Measurements from ENCODE around the gene PI16. TPM values are rescaled to one million over a fixed set of nuclear protein-coding genes. Genes with fewer than 3 reads are reported as not detected.

Gene PI16
- total and polyA plus RNA-seq, 2 experiments from 2014 or later: 0.50 TPM; not detected in 1

DNA sequence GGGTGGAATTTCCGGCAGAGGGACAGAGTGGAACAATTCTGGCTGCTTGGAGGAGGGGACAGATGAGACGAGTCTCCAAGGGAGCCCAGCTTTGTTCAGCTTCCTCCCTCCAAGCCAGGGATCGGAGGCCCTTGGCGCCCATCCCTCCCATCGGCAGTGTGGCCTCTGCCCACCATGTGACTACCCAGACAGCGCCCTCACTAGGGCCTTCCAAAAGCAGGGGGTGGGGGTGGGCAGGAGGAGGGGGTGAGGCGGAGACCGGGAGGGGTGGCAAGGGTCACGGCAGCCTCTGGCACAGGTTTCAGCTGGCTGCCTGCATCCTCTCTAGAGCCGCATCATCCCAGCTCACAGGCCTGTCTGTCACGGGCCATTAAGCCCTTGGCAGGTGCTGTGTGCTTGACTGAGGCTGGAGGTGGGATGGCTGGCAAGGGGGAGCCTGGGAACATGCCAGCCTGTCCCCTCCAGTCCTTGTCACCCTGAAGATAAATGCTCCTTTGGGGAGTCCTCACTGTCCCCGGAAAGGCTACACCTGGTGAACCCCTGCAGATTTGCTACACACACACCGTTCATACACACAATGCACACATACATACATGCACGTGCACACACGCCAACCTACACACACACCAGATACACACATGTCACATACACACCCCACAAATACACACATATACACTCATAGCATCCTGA is 44.7 kb downstream of the PI16 start (continued):
- TF ChIP-seq, protein P1, sequence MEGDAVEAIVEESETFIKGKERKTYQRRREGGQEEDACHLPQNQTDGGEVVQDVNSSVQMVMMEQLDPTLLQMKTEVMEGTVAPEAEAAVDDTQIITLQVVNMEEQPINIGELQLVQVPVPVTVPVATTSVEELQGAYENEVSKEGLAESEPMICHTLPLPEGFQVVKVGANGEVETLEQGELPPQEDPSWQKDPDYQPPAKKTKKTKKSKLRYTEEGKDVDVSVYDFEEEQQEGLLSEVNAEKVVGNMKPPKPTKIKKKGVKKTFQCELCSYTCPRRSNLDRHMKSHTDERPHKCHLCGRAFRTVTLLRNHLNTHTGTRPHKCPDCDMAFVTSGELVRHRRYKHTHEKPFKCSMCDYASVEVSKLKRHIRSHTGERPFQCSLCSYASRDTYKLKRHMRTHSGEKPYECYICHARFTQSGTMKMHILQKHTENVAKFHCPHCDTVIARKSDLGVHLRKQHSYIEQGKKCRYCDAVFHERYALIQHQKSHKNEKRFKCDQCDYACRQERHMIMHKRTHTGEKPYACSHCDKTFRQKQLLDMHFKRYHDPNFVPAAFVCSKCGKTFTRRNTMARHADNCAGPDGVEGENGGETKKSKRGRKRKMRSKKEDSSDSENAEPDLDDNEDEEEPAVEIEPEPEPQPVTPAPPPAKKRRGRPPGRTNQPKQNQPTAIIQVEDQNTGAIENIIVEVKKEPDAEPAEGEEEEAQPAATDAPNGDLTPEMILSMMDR (conservative IDR thresholded peaks at IDR 0.05; ENCODE audit: low read depth in 2 of 2): no peak; a peak in 1 of 4 replicates
- TF ChIP-seq NANOG (IDR thresholded peaks at IDR 0.05; ENCODE audit: borderline replicate concordance) (no peak), EZH2 (IDR thresholded peaks at IDR 0.05; ENCODE audit: low read depth, unreplicated experiment) (no peak), EZH2phosphoT487 (IDR thresholded peaks at IDR 0.05; ENCODE audit: unreplicated experiment) (no peak), ZNF114 (CRISPR knock-in tag; IDR thresholded peaks at IDR 0.05) (no peak)
- TF ChIP-seq, protein P2, sequence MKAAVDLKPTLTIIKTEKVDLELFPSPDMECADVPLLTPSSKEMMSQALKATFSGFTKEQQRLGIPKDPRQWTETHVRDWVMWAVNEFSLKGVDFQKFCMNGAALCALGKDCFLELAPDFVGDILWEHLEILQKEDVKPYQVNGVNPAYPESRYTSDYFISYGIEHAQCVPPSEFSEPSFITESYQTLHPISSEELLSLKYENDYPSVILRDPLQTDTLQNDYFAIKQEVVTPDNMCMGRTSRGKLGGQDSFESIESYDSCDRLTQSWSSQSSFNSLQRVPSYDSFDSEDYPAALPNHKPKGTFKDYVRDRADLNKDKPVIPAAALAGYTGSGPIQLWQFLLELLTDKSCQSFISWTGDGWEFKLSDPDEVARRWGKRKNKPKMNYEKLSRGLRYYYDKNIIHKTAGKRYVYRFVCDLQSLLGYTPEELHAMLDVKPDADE (IDR thresholded peaks at IDR 0.05): no peak

GRCh38 chr6:36999751-37000125 is 45.2 kb downstream of the PI16 start:
- Histone ChIP-seq H3F3A (replicated peaks; ENCODE audit: low read depth) (no peaks in the 10 kb centered on the region), H3K4me2 (no peak overlapping the region)
- no peak for TF ChIP-seq NANOG (IDR thresholded peaks at IDR 0.05; ENCODE audit: borderline replicate concordance)
- no peak for TF ChIP-seq ZNF331 (CRISPR knock-in tag; IDR thresholded peaks at IDR 0.05; ENCODE audit: low read depth)
- TF ChIP-seq, protein P1 (conservative IDR thresholded peaks at IDR 0.05; ENCODE audit: low read depth in 2 of 2): no peak
- TF ChIP-seq, protein P2 (IDR thresholded peaks at IDR 0.05): no peak
- TF ChIP-seq EZH2 (IDR thresholded peaks at IDR 0.05; ENCODE audit: low read depth, unreplicated experiment): no peak
- TF ChIP-seq, protein P3, sequence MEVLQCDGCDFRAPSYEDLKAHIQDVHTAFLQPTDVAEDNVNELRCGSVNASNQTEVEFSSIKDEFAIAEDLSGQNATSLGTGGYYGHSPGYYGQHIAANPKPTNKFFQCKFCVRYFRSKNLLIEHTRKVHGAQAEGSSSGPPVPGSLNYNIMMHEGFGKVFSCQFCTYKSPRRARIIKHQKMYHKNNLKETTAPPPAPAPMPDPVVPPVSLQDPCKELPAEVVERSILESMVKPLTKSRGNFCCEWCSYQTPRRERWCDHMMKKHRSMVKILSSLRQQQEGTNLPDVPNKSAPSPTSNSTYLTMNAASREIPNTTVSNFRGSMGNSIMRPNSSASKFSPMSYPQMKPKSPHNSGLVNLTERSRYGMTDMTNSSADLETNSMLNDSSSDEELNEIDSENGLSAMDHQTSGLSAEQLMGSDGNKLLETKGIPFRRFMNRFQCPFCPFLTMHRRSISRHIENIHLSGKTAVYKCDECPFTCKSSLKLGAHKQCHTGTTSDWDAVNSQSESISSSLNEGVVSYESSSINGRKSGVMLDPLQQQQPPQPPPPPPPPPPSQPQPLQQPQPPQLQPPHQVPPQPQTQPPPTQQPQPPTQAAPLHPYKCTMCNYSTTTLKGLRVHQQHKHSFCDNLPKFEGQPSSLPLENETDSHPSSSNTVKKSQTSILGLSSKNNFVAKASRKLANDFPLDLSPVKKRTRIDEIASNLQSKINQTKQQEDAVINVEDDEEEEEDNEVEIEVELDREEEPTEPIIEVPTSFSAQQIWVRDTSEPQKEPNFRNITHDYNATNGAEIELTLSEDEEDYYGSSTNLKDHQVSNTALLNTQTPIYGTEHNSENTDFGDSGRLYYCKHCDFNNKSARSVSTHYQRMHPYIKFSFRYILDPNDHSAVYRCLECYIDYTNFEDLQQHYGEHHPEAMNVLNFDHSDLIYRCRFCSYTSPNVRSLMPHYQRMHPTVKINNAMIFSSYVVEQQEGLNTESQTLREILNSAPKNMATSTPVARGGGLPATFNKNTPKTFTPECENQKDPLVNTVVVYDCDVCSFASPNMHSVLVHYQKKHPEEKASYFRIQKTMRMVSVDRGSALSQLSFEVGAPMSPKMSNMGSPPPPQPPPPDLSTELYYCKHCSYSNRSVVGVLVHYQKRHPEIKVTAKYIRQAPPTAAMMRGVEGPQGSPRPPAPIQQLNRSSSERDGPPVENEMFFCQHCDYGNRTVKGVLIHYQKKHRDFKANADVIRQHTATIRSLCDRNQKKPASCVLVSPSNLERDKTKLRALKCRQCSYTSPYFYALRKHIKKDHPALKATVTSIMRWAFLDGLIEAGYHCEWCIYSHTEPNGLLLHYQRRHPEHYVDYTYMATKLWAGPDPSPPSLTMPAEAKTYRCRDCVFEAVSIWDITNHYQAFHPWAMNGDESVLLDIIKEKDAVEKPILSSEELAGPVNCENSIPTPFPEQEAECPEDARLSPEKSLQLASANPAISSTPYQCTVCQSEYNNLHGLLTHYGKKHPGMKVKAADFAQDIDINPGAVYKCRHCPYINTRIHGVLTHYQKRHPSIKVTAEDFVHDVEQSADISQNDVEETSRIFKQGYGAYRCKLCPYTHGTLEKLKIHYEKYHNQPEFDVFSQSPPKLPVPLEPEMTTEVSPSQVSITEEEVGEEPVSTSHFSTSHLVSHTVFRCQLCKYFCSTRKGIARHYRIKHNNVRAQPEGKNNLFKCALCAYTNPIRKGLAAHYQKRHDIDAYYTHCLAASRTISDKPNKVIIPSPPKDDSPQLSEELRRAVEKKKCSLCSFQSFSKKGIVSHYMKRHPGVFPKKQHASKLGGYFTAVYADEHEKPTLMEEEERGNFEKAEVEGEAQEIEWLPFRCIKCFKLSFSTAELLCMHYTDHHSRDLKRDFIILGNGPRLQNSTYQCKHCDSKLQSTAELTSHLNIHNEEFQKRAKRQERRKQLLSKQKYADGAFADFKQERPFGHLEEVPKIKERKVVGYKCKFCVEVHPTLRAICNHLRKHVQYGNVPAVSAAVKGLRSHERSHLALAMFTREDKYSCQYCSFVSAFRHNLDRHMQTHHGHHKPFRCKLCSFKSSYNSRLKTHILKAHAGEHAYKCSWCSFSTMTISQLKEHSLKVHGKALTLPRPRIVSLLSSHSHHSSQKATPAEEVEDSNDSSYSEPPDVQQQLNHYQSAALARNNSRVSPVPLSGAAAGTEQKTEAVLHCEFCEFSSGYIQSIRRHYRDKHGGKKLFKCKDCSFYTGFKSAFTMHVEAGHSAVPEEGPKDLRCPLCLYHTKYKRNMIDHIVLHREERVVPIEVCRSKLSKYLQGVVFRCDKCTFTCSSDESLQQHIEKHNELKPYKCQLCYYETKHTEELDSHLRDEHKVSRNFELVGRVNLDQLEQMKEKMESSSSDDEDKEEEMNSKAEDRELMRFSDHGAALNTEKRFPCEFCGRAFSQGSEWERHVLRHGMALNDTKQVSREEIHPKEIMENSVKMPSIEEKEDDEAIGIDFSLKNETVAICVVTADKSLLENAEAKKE (CRISPR knock-in tag; IDR thresholded peaks at IDR 0.05): no peak
- no peak for TF ChIP-seq POLR2AphosphoS5 (IDR thresholded peaks at IDR 0.05; ENCODE audit: low read depth)
- no peak for TF ChIP-seq CREB1 (CRISPR knock-in tag; IDR thresholded peaks at IDR 0.05; ENCODE audit: low read depth)
- no peak for TF ChIP-seq STAT1 (IDR thresholded peaks at IDR 0.05; ENCODE audit: unreplicated experiment)
- TF ChIP-seq EZH2phosphoT487 (IDR thresholded peaks at IDR 0.05; ENCODE audit: unreplicated experiment): no peak
- TF ChIP-seq ZNF114 (CRISPR knock-in tag; IDR thresholded peaks at IDR 0.05): no peak

More at GRCh38 chr6:36999751-37000125, 45.2 kb downstream of the PI16 start:
- Histone ChIP-seq H3K36me3 (ENCODE audit: insufficient read depth) (no peaks in the 10 kb centered on the region), H3K79me2 (replicated peaks; ENCODE audit: insufficient read depth) (no peaks in the 10 kb centered on the region), H3K27me3 (ENCODE audit: insufficient read depth) (no peaks in the 10 kb centered on the region), H2AFZ (no peak overlapping the region), H3K27ac (ENCODE audit: low read depth) (no peak overlapping the region), H3K4me1 (ENCODE audit: insufficient read depth) (no peaks in the 10 kb centered on the region), H4K20me1 (replicated peaks; ENCODE audit: insufficient read depth) (no peaks in the 10 kb centered on the region), H3K4me3 (no peak overlapping the region), H3K9me2 (ENCODE audit: insufficient read depth) (no peaks in the 10 kb centered on the region)
- Mint-ChIP-seq H3K27ac (no peak overlapping the region), H3K27me3 (ENCODE audit: insufficient read depth, low read depth, poor library complexity) (peaks cover 23% of the 10 kb centered on the region), H3K4me1 (peaks cover 25% of the 10 kb centered on the region), H3K9me3 (no peaks in the 10 kb centered on the region), H3K36me3 (ENCODE audit: low read depth) (no peaks in the 10 kb centered on the region; the same call in 2 of the 3 replicates), H3K4me3 (no peak overlapping the region)
- DNase-seq (ENCODE audit: low spot score) (no peak), ATAC-seq (no peak)

Measured in GM23338 (cell line).